NCI-H510A treated with DMSO at 0.1 percent for 48 hours (cell line): ENCODE measurements around the gene PPP1R13L.

ENCODE experiments used
- DNase-seq: peaks from one replicate; lab custom pipeline; 2025; lab: John Stamatoyannopoulos, UW

The PPP1R13L gene, protein sequence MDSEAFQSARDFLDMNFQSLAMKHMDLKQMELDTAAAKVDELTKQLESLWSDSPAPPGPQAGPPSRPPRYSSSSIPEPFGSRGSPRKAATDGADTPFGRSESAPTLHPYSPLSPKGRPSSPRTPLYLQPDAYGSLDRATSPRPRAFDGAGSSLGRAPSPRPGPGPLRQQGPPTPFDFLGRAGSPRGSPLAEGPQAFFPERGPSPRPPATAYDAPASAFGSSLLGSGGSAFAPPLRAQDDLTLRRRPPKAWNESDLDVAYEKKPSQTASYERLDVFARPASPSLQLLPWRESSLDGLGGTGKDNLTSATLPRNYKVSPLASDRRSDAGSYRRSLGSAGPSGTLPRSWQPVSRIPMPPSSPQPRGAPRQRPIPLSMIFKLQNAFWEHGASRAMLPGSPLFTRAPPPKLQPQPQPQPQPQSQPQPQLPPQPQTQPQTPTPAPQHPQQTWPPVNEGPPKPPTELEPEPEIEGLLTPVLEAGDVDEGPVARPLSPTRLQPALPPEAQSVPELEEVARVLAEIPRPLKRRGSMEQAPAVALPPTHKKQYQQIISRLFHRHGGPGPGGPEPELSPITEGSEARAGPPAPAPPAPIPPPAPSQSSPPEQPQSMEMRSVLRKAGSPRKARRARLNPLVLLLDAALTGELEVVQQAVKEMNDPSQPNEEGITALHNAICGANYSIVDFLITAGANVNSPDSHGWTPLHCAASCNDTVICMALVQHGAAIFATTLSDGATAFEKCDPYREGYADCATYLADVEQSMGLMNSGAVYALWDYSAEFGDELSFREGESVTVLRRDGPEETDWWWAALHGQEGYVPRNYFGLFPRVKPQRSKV

DNA sequence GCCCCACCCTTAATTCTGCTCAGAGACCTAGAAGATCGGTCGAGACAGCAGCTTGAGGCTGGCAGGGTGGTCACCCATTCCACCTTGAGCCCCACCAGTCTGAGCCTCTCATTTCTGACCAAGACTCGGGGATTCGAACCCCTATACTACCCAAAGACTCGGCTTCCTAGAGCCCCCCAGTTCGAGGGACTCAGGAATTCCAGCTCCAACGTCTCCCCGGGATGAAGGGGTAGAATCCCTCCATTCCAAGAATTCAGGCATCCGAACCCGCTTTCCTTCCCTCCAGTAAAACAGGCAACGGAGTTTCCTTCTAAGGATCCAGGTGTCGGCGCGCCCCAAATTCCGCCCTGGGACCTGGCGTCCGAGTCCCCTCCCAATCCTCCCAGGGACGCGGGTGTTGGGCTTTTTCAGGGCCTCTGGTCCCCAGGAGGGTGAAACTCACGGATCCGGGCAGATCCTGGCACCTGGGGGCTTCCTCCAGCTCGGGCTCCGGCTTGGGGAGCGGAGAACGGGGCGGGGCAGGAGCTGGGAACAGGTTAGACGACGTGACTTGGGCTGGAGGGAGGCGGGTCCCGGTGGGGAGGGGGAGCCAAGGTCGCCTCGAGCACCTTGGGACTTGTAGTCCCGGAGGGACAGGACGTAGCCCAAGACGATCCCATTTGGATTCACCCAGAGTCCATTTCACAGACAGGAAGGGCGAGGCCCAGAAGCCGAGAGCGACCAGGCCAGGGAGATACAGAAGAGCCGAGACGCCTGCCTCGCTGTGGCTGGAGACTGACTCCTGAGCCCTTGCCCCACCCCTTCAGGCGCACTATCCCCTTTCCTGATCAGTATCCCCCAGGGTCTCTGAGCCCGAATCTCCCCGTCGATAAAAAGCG lies at the start of gene PPP1R13L:
PPP1R13L (minus strand) TSS at position 513 of the 878 bp plus-strand sequence. CDS start 6,751 bp downstream, outside the sequence.
- DNase-seq: peak; percentile 86

DNA sequence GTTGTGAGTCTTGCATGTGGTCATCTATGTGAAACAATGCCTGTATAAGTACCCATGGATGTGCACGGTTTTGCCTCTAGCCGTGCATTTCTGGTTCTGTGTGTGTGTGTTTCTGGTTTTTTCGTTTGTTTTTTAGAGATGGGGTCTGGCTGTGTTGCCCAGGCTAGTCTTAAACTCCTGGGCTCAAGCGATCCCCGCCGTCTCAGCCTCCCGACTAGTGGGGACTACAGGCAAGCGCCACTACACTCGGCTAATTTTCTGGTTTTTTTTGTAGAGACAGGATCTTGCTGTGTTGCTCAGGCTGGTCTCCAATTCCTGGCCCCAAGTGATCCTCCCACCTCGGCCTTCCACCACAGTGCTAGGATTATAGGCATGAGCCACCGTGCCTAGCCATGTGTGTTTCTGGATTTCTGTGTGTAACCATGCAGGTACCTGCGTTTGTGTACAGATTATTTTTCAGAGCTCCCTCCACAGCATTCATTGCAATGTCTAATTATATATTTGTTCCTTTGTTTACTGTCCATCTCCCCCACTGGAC lies 47.0 kb upstream of the PPP1R13L start:
- DNase-seq: no peak

DNA sequence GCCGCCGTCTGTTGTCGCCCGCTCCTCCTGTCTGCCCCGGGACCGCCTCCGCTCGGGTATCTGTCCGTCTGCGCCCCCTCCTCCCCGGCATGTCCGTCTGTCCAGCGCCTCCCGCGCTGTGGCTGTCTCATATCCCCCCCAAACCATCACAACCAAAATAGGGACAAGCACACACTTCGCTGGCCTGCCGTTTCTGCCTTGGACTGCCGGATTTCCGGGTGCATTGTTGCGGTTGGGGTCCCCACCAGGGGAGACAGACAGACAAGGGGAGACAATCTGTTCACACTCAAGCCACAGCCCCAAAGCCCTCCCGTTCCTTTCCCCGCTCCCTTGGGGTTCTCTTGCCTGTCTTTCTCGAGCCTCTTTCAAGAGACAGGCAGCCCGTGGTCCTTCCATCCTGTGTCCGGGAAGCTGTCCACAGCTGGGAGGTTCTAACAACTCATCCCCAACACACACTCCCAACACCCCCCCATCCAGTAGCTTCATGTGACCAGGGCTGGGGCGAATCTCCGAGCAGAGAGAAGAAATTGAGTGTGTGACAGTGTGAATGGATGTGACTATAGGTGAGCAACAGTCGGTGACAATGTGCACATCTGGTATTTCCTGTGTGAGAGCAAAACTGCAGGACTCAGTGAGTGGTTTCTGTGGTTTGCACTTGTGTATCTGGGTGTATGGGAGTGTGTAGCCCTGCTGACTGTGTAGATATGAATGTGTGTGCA lies 46.4 kb upstream of the PPP1R13L start:
- DNase-seq: no peak

DNA sequence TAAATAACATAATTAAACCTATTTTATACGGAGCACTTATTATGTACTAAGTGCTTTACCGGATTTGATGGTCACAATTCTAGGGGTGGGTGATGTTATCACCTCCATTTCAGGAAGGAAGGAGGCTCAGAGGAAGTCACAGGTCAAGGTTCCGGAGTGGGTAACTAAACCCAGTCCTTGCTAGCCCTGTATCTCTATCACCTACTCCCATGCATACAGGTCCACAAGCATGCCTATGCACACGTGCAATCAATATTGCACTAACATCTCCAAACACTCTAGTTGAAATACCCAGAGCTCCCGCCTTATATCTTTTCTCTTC lies 45.1 kb upstream of the PPP1R13L start:
- no peak for DNase-seq

DNA sequence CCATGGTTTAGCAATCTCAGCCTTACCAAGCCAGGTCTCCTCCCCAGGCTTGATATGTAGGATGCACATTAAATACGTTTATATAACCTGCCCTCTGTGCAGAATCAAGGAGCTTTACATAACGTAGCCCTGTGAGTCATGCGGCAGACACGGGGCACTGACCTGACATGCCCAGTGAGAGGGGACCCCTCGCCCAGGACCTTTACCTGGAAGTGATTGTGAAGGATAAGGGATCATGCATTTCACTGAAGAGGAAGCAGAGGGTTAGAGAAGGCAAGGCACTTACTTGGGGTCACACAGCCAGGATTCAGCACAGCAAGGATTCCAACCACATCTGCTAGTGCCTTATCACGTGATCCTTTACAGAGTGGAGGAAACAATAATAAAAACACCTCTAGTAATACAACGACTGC lies 44.0 kb upstream of the PPP1R13L start:
- no peak for DNase-seq

DNA sequence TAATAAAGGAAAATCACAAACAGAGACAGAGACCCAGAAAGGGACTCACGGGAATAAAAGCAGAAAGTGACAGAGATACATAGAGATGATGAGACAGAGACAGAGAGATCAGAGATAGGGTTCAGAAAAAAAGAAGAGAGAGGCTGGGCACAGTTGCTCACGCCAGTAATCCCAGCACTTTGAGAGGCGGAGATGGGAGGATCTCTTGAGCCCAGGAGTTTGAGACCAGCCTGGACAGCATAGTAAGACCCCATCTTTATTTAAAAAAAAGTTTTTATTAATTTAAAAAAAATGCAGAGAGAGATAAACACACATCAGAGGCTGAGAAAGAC lies 43.5 kb upstream of the PPP1R13L start:
- DNase-seq: no peak

DNA sequence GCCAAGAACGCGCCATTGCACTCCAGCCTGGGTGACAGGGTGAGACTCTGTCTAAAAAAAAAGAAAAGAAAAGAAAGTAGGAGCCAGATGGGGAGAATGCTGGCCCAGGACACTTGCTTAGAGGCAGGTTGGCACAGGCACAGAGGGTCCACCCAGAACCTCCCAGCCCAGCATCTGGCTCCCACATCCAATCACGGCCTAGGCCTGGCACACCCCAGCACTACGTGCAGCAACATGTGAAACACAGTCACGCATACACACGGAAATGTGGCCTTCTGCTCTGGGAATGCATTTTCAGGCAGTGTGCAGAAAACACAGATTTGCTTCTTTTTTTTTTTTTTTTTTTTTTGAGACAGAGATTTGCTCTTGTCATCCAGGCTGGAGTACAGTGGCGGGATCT lies 42.1 kb upstream of the PPP1R13L start:
- DNase-seq: no peak

DNA sequence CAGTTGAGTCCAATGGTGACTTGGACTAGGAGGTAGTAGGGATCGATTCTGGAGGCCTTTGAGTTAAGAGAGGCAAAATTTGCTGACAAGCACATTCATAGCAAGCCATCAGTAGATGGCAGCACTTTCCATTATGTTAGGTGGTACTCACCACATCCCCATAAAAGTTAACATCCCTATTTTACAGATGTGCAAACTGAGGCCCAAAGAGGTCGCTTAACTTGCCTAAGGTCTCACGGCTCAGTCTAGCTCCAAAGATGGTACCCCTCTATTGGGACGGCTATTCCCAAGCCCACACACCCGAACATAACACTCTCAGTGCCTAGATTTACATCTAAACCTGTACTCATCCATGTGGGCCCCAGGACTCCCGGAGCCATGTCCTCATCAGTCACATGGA lies 41.4 kb upstream of the PPP1R13L start:
- DNase-seq: no peak

DNA sequence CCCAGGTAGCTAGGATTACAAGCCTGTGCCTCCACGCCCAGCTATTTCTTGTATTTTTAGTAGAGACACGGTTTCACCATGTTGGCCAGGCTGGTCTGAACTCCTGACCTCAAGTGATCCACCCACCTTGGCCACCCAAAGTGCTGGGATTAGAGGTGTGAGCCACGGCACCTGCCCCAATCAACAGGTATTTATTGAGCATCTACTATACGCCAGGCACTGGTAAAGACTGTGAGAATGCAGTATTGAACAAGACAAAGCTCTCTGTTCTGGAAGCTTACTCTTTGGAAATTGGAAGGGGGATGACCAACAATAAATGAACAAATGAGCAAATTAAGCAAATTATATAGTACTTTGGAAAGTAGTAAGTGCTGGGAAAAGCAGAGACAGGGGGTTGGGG lies 40.3 kb upstream of the PPP1R13L start:
- no peak for DNase-seq

DNA sequence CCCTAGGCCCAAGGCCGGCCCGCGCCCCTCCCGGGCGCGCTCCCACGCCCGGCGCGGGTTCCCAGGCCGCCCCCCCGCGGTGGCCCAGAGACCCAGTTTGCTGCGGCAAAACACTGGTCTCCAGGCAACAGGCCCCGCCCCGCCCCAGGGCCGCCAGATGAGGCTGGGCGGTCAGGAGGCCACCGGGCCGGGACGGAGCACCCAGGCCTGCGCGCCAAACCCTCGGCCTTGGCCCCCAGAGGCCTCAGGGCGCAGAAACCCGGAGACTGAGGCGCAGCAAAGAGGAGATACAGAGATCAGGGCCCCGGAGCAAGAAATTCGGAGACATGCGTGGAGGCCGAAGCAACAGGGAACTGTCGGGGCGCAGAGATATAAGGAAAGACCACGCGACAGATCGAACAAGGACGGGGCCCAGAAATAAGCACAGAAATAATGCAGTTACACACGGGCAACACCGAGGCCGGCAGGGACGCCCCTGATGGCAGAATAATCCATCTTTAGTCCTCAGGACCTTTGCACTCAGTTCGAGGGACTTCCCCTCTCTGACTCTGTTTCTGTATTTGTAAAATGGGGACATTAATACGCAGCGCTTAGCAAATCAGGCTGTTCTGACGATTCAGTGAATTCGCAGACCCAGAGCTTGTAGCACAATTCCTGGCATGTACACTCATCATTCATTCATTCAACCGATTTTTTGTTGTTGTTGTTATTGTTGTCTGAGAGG lies 39.6 kb upstream of the PPP1R13L start:
- DNase-seq: peak; percentile 68

DNA sequence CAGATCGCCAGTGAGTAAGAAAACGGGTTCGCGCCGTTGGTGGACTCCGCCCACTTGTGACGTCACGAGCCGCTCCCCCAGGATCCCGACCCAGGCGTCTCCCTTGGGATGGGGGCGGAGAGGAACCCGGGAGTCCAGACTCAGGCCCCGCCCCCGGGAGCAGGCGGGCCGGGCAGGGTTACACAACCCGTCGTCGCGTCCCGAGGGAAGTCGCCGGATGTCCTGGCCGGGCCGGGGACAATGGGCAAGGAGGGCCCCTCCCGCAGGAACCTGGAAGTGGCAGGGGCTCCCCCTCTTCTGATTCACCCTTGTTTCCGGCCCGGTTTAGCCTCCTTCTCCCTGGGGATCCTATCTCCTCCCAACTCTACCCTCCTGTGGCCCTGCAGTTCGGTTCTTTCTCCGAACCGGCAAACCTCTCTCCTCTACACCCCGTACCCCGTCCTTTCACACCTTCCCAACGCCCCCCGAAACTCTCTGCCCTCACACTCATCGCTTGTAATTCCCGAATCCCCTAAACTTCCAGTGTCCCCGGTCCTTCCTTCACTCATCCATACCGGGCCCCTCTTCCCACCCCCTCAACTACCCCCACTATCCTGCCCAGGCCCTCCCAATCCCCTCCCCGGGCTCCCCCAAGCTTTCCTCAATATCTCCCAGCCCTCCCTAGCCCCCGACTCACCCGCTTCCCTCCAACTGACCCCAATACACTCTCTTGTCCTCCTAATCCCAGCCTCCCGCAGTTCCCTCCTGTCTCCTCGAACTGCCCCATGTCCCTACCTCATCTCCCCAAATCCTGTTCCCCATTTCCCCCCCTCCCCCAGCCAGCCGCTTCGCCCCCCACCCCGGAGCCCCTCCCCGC lies 38.8 kb upstream of the PPP1R13L start:
- DNase-seq: peak; percentile 68

DNA sequence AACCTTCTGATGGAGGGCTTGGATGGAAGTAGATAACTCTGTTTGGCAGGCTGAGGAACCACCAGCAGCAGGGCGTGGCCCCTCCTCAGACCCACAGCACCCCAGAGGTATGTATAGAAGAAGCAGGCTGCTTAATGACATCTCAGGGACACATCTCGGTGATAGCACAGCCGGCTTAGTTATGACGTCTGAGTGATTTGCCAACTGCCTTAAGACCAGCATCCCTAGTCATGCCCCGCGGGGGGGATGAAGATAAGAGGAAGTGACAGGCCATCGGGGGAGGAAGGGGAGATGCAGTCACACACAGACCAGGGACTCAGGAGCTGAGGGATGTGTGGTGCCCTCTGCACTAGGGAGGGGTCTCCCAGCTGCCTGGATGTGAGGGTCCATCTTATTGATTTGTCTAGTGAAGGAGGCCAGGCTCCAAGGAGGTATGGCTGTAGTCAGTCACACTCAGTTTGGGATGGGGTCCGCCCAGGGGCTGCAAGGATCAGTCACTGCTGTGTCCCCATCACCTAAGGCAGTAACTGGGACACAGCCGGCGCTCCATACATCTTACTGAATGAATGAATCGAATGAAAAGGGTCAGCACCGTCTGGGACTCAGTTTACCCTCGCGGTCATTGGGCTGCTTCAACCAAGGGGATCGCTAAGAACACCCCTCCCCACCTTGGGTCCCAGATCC lies 38.1 kb upstream of the PPP1R13L start:
- no peak for DNase-seq

DNA sequence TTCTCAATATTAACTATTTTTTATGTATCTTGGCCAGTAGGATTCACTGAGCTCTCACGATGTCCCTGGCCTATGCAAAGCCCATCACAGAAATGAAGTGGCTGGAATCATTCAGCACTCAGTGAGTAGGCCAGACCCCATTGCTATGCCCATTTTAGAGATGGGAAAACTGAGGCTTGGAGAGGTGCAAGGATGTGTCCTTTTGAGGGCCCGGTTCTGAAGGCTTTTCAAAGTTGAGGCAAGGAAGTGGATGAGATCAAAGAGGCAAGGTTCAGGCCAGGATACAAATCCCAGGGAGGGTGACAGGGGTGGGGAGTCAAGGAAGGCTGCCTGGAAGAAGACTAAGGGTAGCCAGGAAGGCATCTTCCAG lies 37.5 kb upstream of the PPP1R13L start:
- no peak for DNase-seq

DNA sequence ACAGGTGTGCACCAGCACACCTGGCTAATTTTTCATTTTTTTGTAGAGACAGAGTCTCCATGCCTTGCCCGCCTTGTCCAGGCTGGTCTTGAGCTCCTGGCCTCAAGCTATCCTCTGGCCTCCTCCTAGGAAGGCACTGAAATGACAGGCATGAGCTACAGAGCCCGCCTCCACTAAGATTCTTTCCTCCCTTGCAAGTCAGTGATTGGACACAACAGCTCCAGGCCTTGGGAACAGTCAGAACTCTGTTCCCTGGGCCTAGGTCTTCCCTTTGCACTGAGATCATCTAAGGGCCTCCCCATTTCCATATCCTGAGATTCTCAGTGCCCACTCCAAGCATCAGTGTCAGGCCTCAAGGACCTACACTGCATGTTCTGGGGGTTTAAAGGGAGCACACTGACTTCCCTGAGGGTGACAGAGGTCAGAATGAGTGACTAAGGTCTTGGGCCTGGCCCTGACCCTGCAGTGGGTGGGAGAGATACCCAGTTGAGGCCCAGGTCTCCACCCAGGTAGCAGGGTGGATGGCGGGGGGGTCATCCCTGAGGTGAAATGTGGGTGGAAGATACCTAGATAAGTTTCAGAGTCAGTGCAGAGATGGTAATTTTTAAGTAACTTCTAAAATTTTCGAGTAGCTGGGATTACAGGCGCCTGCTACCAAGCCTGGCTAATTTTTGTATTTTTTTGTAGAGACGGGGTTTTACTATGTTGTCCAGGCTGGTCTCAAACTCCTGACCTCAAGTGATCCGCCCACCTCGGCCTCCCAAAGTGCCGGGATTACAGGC lies 36.2 kb upstream of the PPP1R13L start:
- no peak for DNase-seq

DNA sequence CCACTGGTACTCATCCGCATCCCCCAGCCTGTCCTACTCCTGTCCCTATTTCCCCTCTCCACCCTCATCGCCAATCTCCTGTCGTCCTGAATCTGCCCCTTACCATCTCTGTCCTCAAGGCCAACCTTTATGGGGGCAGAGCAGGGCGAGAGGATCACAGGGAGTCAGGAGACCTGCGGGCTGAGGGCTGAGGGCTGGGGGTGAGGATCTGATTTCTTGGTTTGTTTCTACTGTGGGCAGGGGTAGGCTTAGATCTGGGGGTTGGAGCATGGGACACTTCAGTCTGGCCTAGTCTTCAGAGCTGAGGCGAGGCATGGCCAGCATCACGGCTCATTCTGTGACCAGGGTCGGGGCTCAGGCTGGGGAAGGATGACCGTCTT lies 35.4 kb upstream of the PPP1R13L start:
- DNase-seq: no peak

DNA sequence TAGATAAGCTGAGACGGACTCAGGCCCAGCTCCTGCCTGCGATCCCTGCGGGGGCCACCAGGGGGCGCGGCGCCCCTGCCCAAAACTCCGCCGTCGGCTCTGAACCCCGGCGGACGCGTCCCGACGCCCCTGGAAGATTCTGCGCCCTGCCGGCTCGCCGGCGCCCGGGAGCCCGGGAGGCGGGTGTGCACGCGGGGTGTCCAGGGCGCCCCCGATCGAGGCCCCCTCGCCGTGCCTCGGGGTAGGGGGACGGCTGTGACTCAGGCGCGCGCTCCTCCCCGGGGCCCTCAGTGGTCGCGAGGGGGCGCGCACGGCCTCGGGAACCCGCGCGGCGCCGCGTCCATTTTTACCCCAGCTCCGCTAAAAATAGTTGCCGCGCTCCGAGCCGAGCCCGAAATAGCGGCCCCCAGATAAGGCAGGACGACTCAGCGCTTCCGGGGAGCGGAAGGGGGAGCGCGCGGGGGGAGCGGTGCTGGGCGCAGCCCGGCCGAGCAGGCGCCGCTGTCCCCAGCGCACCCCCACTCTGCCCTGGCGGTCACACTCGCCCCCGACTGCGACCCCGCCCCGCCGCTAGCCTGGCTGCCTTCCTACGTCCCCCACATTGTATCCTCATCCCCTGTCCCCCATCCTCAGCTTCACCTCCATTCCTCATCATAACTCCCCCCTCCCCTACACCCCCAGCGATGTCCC lies 34.8 kb upstream of the PPP1R13L start:
- DNase-seq: peak; percentile 48

DNA sequence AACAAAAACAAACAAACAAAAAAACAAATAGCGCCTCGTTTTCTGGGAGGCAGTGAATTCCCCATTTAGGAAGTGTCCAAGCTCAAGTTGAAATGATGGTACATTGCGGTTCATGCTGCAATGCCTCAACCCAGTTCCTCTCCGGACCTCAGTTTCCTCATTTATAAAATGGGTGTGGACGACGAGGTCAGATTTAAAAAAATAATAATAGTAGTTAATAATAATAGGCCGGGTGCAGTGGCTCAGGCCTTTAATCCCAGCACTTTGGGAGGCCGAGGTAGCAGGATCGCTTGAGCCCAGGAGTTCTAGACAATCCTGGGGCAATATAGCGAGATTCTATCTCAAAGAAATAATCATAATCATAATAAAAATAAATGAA lies 34.3 kb upstream of the PPP1R13L start:
- no peak for DNase-seq

DNA sequence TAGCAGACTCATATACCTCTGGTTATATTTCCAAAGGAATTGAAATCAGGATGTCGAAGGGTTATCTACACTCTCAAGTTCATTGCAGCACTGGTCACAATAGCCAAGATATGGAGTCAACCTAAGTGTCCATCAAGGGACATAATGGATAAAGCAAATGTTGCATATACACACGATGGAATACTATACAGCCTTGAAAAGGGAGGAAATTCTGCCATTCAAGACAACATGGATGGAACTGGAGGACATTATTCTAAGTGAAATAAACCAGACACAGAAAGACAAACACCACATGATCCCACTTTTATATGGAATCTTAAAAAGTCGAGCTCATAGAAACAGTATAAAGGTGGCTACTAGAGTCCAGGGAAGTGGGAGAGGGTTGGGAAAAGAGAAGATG lies 32.5 kb upstream of the PPP1R13L start:
- DNase-seq: no peak
